ENCODE results near the gene OR8D2.

Gene OR8D2

DNA sequence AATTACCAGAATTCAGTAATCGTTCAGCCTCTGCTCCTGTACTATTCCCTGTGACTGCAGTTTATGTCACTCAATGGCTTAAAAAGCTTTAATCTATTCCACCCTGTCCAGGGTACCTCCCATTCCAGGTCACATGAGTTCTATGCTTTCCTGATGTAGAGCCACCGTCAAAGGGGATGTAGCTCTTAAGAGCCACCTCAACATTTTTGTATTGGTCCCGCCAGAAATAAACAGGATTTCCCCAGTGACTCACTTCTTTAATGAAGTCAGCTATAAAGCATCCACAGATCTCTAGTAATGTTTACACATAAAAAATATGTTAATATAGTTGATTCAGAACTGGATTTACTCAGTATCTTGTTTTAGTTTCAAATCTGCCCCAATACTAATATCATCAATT is 4.9 kb downstream of the OR8D2 start:
- H3K4me3 ChIP-seq (ENCODE audit: low read depth, low read length) = no peak overlapping the region
- H3K27ac ChIP-seq (ENCODE audit: low read depth, low read length) = peak overlapping the region; percentile 16; the same call in 1 of the 2 replicates
- H3K36me3 ChIP-seq (ENCODE audit: insufficient read depth, low read length) = no peaks in the 10 kb centered on the region
- H2AFZ ChIP-seq (ENCODE audit: low read length, unreplicated experiment) = no peak overlapping the region
- H3K27me3 ChIP-seq (ENCODE audit: insufficient read depth, low read length) = no peaks in the 10 kb centered on the region
- no peaks in the 10 kb centered on the region for H3K79me2 ChIP-seq (ENCODE audit: control insufficient read depth, insufficient read depth, low read length, unreplicated experiment)
- H3K4me1 ChIP-seq (ENCODE audit: control insufficient read depth, insufficient read depth, low read length, unreplicated experiment) = peaks cover 12% of the 10 kb centered on the region

DNA sequence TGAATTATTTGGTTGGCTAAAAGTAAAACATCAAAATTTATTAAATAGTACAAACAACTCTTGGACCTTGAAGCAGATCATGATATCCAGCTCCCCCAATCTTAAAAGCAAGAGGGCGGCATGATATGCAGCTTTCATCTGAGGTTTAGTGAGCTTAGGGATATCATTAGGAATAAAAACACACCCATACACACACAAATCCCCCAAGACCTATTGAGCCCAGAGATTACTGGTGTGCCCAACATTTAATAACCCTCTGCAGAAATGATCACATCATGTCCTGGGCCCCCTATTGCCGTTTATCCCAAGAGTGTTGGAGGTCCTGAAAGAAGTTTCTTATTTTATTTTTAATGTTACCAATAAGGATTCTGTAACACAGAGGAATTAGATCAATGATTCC is 6.1 kb downstream of the OR8D2 start, which contains the start of gene OR8D1:
Gene OR8D1, minus strand, starts transcription at position 101 of the 400 bp plus-strand sequence. CDS start 3,183 bp downstream, outside the sequence.
- Histone ChIP-seq H3K27me3 (ENCODE audit: insufficient read depth, low read length) (no peaks in the 10 kb centered on the region), H3K79me2 (ENCODE audit: control insufficient read depth, insufficient read depth, low read length, unreplicated experiment) (no peaks in the 10 kb centered on the region), H2AFZ (ENCODE audit: low read length, unreplicated experiment) (no peak within 1 kb of the TSS), H3K4me1 (ENCODE audit: control insufficient read depth, insufficient read depth, low read length, unreplicated experiment) (peaks cover 12% of the 10 kb centered on the region), H3K36me3 (ENCODE audit: insufficient read depth, low read length) (no peaks in the 10 kb centered on the region), H3K4me3 (ENCODE audit: low read depth, low read length) (no peak within 1 kb of the TSS), H3K27ac (ENCODE audit: low read depth, low read length) (peak within 1 kb of the TSS; percentile 16; the same call in 1 of the 2 replicates)

DNA sequence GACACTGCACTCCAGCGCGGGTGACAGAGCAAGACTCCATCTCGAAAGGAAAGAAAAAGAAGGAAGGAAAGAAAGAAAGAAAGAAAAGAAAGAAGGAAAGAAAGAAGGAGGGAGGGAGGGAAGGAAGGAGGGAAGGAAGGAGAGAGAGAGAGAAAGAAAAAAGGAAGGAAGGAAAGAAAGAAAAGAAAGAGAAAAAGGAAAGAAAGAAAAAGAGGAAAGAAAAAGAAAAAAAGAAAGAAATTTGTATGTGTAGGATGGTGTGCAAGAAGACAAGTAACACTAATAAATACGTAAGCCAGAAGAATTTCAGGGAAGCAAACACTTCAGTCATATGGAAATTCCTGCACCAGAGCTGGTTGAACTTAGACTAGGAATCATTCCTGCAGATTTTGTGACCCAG is 6.9 kb downstream of the OR8D2 start:
- H3K4me3 ChIP-seq (ENCODE audit: low read depth, low read length) = no peak overlapping the region

DNA sequence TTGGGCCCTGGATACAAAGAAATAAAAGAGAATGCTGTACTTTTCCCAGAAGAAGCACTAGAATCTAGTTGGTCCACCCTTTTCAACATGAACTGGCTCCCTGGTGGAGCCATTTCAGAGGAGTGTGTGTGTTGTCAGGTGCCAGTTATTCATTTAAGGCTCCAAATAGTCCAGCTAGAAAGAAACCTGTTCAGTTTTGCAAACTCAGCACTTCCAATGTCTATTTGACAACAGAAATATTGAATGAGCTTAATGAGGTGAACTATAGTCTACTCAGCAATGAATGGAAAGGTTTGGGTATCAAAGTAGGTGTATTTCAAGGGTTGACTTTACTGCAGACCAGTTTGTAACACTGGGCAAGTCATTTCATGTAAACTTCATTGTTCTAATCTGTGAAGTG is 8.3 kb downstream of the OR8D2 start:
- Histone ChIP-seq H3K79me2 (ENCODE audit: control insufficient read depth, insufficient read depth, low read length, unreplicated experiment) (no peaks in the 10 kb centered on the region), H3K4me1 (ENCODE audit: control insufficient read depth, insufficient read depth, low read length, unreplicated experiment) (peaks cover 12% of the 10 kb centered on the region), H3K4me3 (ENCODE audit: low read depth, low read length) (no peak overlapping the region), H3K36me3 (ENCODE audit: insufficient read depth, low read length) (no peaks in the 10 kb centered on the region), H3K27ac (ENCODE audit: low read depth, low read length) (no peak overlapping the region), H2AFZ (ENCODE audit: low read length, unreplicated experiment) (no peak overlapping the region), H3K27me3 (ENCODE audit: insufficient read depth, low read length) (no peaks in the 10 kb centered on the region)

More for the DNA sequence above, 6.9 kb downstream of the OR8D2 start:
- Histone ChIP-seq H3K79me2 (ENCODE audit: control insufficient read depth, insufficient read depth, low read length, unreplicated experiment) (no peaks in the 10 kb centered on the region), H3K27ac (ENCODE audit: low read depth, low read length) (no peak overlapping the region), H2AFZ (ENCODE audit: low read length, unreplicated experiment) (no peak overlapping the region), H3K27me3 (ENCODE audit: insufficient read depth, low read length) (no peaks in the 10 kb centered on the region), H3K36me3 (ENCODE audit: insufficient read depth, low read length) (no peaks in the 10 kb centered on the region), H3K4me1 (ENCODE audit: control insufficient read depth, insufficient read depth, low read length, unreplicated experiment) (peaks cover 12% of the 10 kb centered on the region)

DNA sequence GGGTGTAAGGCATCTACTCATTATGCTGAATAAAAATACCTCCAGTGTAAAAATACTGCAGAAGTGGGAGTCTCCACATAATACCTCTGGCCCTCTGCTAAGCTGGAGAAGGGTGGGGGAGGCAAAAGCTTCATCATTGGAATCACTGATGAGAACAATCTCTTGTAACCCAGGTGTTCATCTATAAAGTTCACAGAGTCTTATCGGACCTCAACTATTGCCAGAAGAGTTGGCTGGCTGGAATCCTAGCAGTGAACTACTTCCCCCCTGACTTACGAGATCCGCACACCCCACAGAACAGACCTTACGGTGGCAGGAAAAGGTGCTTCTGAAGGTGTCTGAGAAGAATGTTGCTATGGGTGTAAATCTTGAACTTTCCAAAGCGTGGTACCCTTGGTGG is 8.7 kb downstream of the OR8D2 start:
- Histone ChIP-seq H3K27ac (ENCODE audit: low read depth, low read length) (peak overlapping the region; percentile 11; the same call in 1 of the 2 replicates), H2AFZ (ENCODE audit: low read length, unreplicated experiment) (no peak overlapping the region), H3K4me3 (ENCODE audit: low read depth, low read length) (no peak overlapping the region), H3K36me3 (ENCODE audit: insufficient read depth, low read length) (no peaks in the 10 kb centered on the region), H3K27me3 (ENCODE audit: insufficient read depth, low read length) (no peaks in the 10 kb centered on the region), H3K4me1 (ENCODE audit: control insufficient read depth, insufficient read depth, low read length, unreplicated experiment) (peaks cover 12% of the 10 kb centered on the region), H3K79me2 (ENCODE audit: control insufficient read depth, insufficient read depth, low read length, unreplicated experiment) (no peaks in the 10 kb centered on the region)

DNA sequence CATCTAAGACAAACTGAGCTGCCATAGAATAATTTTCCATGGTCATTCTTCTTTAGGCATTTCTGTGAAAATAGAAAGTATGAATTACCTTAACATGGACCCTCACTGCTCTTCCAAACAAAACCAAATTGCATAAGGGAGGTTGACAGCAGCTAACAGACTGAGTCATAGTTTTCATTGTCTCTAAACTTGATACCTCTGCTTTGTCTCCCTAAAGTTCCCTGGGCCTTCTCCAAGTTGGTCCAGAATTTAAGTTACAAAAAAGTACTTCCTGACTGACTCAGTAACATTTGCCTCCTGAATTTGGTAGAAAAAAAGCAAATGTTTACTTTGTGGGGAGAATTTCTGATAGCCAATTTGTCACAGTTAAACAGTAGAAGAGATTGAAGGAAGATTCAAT is 9.3 kb downstream of the OR8D2 start:
- no peak overlapping the region for H3K4me3 ChIP-seq (ENCODE audit: low read depth, low read length)
- no peaks in the 10 kb centered on the region for H3K27me3 ChIP-seq (ENCODE audit: insufficient read depth, low read length)
- H3K36me3 ChIP-seq (ENCODE audit: insufficient read depth, low read length) = no peaks in the 10 kb centered on the region

DNA sequence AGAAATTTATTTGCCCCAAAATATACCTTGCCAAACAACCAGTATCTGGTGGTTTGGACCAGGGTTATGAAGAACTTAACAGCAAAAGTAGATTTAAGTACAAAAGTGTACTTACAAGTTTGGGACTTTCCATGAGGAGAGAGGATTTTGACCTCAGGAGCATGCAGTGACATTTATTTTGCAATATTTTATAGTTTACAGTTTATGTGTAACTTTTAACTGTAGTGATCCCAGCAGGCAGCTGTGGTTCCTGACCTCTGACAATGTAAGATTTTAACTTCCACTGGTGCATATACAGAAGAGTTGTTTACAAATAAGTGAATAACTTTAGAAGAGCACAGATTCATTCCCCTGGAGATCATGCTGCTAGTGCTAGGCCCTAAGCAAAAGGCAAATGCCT is 12.9 kb downstream of the OR8D2 start:
- no peak overlapping the region for H3K27ac ChIP-seq (ENCODE audit: low read depth, low read length)
- no peak overlapping the region for H2AFZ ChIP-seq (ENCODE audit: low read length, unreplicated experiment)
- peaks cover 20% of the 10 kb centered on the region for H3K4me1 ChIP-seq (ENCODE audit: control insufficient read depth, insufficient read depth, low read length, unreplicated experiment)
- H3K36me3 ChIP-seq (ENCODE audit: insufficient read depth, low read length) = no peaks in the 10 kb centered on the region
- no peaks in the 10 kb centered on the region for H3K79me2 ChIP-seq (ENCODE audit: control insufficient read depth, insufficient read depth, low read length, unreplicated experiment)
- H3K27me3 ChIP-seq (ENCODE audit: insufficient read depth, low read length) = no peaks in the 10 kb centered on the region
- no peak overlapping the region for H3K4me3 ChIP-seq (ENCODE audit: low read depth, low read length)

More for the DNA sequence above, 9.3 kb downstream of the OR8D2 start:
- H3K4me1 ChIP-seq (ENCODE audit: control insufficient read depth, insufficient read depth, low read length, unreplicated experiment) = peaks cover 12% of the 10 kb centered on the region
- H2AFZ ChIP-seq (ENCODE audit: low read length, unreplicated experiment) = peak overlapping the region; percentile 3
- no peaks in the 10 kb centered on the region for H3K79me2 ChIP-seq (ENCODE audit: control insufficient read depth, insufficient read depth, low read length, unreplicated experiment)
- peak overlapping the region; percentile 11; the same call in 1 of the 2 replicates for H3K27ac ChIP-seq (ENCODE audit: low read depth, low read length)

DNA sequence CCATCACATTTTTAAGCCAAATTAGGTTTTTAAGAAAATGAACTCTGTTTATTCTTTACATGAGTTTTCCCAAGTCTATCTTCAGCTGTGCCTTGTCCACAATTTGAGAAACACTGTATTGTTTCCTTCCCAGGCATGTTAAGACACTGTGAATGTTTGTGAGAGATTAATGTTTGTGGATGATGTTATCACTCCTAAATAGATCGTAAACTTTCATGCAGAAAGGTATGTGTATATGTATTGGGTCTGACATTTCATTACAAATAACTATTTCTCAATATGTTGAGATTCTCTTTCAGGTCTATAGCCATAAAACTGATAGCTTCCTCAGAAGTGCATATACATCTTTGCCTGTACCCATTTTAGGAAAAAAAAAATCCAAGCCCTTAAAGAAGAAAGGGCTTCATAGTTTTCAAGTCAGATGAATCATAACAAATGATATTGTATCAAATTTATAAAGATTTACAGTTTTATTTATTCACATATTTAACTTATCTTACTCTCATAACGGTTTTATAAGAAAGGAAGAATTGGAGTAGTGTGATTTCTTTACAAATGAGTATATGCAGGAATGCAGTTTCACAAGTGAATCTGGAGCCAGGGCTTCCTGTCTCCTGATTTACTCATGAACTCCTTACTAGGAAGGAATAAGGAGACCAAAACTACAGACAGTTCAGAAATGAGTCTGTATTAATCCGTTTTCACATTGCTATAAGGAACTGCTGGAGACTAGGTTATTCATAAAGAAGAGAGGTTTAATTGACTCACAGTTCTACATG is 17.5 kb downstream of the OR8D2 start:
- Histone ChIP-seq H3K27ac (ENCODE audit: low read depth, low read length) (peak overlapping the region; percentile 52), H2AFZ (ENCODE audit: low read length, unreplicated experiment) (peak overlapping the region; percentile 38), H3K4me3 (ENCODE audit: low read depth, low read length) (no peak overlapping the region), H3K36me3 (ENCODE audit: insufficient read depth, low read length) (no peaks in the 10 kb centered on the region), H3K4me1 (ENCODE audit: control insufficient read depth, insufficient read depth, low read length, unreplicated experiment) (peaks cover 22% of the 10 kb centered on the region), H3K79me2 (ENCODE audit: control insufficient read depth, insufficient read depth, low read length, unreplicated experiment) (no peaks in the 10 kb centered on the region), H3K27me3 (ENCODE audit: insufficient read depth, low read length) (no peaks in the 10 kb centered on the region)

DNA sequence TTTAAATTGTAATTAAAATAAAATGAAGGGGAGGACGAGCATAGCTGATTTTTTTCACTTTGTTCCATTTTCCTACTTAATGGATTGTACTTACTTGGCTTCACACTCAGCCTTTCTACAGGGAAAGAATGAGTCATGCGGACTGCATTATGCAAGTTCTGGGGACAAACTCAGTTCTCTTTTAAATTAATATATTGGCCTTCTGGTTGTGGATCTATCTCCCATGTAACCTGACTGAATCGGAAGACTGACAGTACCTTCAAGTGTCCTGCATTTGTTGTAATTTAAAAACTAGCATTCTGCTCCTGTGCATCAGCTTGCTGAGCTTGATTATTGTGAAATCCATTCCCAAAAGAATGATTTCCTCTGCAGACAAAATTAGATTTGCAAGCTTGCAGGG is 18.4 kb downstream of the OR8D2 start:
- no peak overlapping the region for H2AFZ ChIP-seq (ENCODE audit: low read length, unreplicated experiment)
- H3K36me3 ChIP-seq (ENCODE audit: insufficient read depth, low read length) = no peaks in the 10 kb centered on the region
- H3K4me3 ChIP-seq (ENCODE audit: low read depth, low read length) = no peak overlapping the region
- H3K4me1 ChIP-seq (ENCODE audit: control insufficient read depth, insufficient read depth, low read length, unreplicated experiment) = peaks cover 22% of the 10 kb centered on the region
- no peaks in the 10 kb centered on the region for H3K27me3 ChIP-seq (ENCODE audit: insufficient read depth, low read length)
- peak overlapping the region; percentile 52 for H3K27ac ChIP-seq (ENCODE audit: low read depth, low read length)
- H3K79me2 ChIP-seq (ENCODE audit: control insufficient read depth, insufficient read depth, low read length, unreplicated experiment) = no peaks in the 10 kb centered on the region

DNA sequence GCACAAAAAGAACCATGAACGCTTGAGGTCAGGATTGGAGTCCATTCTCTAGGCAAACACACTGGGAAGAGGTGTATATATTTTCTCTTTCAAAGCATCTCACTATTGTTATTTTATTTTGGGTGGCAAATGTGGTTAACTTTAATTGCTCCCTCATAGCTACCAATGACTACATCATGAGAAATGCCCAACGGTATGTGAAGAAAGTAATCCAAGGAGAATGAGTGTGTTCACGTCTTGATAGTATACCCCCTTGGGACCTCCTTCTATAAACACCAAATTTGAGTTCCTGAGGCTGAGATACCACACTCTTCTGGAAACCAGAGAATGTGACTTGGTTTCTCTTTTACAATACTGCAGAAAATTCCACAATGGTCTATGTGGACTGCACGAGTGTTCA is 22.1 kb downstream of the OR8D2 start:
- peaks cover 19% of the 10 kb centered on the region for H3K4me1 ChIP-seq (ENCODE audit: control insufficient read depth, insufficient read depth, low read length, unreplicated experiment)
- no peaks in the 10 kb centered on the region for H3K36me3 ChIP-seq (ENCODE audit: insufficient read depth, low read length)
- H3K79me2 ChIP-seq (ENCODE audit: control insufficient read depth, insufficient read depth, low read length, unreplicated experiment) = no peaks in the 10 kb centered on the region
- no peaks in the 10 kb centered on the region for H3K27me3 ChIP-seq (ENCODE audit: insufficient read depth, low read length)
- H2AFZ ChIP-seq (ENCODE audit: low read length, unreplicated experiment) = no peak overlapping the region
- H3K27ac ChIP-seq (ENCODE audit: low read depth, low read length) = peak overlapping the region; percentile 35
- peak overlapping the region; percentile 45; the same call in 1 of the 2 replicates for H3K4me3 ChIP-seq (ENCODE audit: low read depth, low read length)

DNA sequence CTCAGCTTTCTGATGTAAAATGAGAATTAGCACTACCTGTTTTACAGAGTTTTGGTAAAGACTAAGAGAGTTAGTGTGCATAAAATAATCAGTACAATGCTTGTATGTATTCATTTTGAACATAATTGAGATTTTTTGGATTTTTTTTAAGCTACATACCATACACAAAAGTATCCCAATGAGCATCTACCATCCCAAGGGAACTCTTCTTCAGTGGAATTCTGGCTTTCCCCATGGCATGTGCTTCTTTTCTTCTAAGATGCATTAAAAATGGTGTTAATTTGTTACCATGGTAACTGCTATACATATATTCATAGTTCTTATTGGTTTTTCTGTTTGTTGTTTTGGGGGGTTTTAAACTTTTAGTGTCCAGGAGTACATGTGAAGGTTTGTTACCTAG is 24.0 kb downstream of the OR8D2 start:
- Histone ChIP-seq H3K4me3 (ENCODE audit: low read depth, low read length) (no peak overlapping the region), H2AFZ (ENCODE audit: low read length, unreplicated experiment) (no peak overlapping the region), H3K36me3 (ENCODE audit: insufficient read depth, low read length) (no peaks in the 10 kb centered on the region), H3K79me2 (ENCODE audit: control insufficient read depth, insufficient read depth, low read length, unreplicated experiment) (no peaks in the 10 kb centered on the region), H3K4me1 (ENCODE audit: control insufficient read depth, insufficient read depth, low read length, unreplicated experiment) (peaks cover 5% of the 10 kb centered on the region), H3K27ac (ENCODE audit: low read depth, low read length) (no peak overlapping the region), H3K27me3 (ENCODE audit: insufficient read depth, low read length) (no peaks in the 10 kb centered on the region)

Measured in ACC112 (cell line).